Stomach (tissue), 9 donors: ENCODE results near the gene MCTP1. TPM values are rescaled to one million over a fixed set of nuclear protein-coding genes. Genes with fewer than 3 reads are reported as not detected.

Source experiments
- DNase-seq, 2 donors: peaks; one replicate each; pipeline versions ENCODE4 v3.0.0 to v3.0.0-alpha.2; 2013 to 2019
- H3K27ac ChIP-seq, 5 donors: fragments of 200-600 bp in 4 of 5; sonication (generic) in 4 of 5; one replicate each; pipeline ENCODE4 v1.5.1; 2013 to 2019; ENCODE audit warnings: mild to moderate bottlenecking in 1 of 5, moderate library complexity in 1 of 5
- H3K27me3 ChIP-seq, 3 donors: fragments of 200-600 bp; sonication (generic); one replicate each; pipeline ENCODE4 v1.5.1; 2017 to 2019; ENCODE audit warnings: mixed run types in 1 of 3
- H3K36me3 ChIP-seq, 4 donors: fragments of 200-600 bp; sonication (generic); 1 replicate in 3 of 4; 2 replicates in 1 of 4; pipeline ENCODE4 v1.5.1; 2016 to 2019
- H3K4me1 ChIP-seq, 4 donors: fragments of 200-600 bp; sonication (generic); one replicate each; pipeline ENCODE4 v1.5.1; 2016 to 2019
- H3K4me3 ChIP-seq, 4 donors: fragments of 200-600 bp; sonication (generic) in 3 of 4; one replicate each; pipeline ENCODE4 v1.5.1; 2016 to 2019; ENCODE audit warnings: mild to moderate bottlenecking in 1 of 4
- H3K9me3 ChIP-seq, 4 donors: fragments of 200-600 bp; sonication (generic); one replicate each; pipeline ENCODE4 v1.5.1; 2016 to 2019
- CTCF ChIP-seq, 7 experiments: fragments of 450-650 bp in 4 of 7; fragments of 200-600 bp in 3 of 7; sonication (generic) in 3 of 7; IDR thresholded peaks; one replicate each; pipeline ENCODE4 v1.5.1; 2016 to 2019; ENCODE audit warnings: antibody characterized with exemption in 7 of 7, control low read depth in 2 of 7, mild to moderate bottlenecking in 1 of 7
- EP300 ChIP-seq: sonication (generic); formaldehyde crosslinking; IDR thresholded peaks from one replicate; pipeline ENCODE4 v1.6.1; 2017; ENCODE audit warnings: antibody characterized with exemption
- POLR2A ChIP-seq, 4 donors: fragments of 450-650 bp; IDR thresholded peaks; one replicate each; pipeline ENCODE4 v1.6.1; 2016; ENCODE audit warnings: antibody characterized with exemption in 4 of 4, control low read depth in 2 of 4, mild to moderate bottlenecking in 1 of 4, moderate library complexity in 1 of 4
- POLR2AphosphoS5 ChIP-seq, 3 donors: sonication (generic); formaldehyde crosslinking; IDR thresholded peaks; one replicate each; pipeline ENCODE4 v1.6.1; 2016; ENCODE audit warnings: antibody characterized with exemption in 3 of 3
- WGBS, 5 donors: extraction: QIAGEN DNeasy Blood & Tissue Kit in 3 of 5; methylation state at CpG; one replicate each; pipeline versions ENCODE4 v1.1.5 to v1.1.7; 2013 to 2018; 5-methylcytosine and 5-hydroxymethylcytosine counted together
- intact Hi-C: fragments of 100-400 bp; cut with DNase I; formaldehyde crosslinking; loops from one replicate; pipeline ENCODE4 v1.15.1; 2023; ENCODE audit warnings: low total_unique reads
- polyA plus RNA-seq, 3 donors: library from polyadenylated mRNA; stranded (reverse); fragments of 200-250 nt; gene quantifications; one replicate each; pipeline ENCODE4 v1.2.3, GENCODE V29; 2013
- total RNA-seq, 5 donors: library from RNA; depleted of rRNA; stranded (reverse); fragments of >200 nt; gene quantifications; one replicate each; pipeline versions ENCODE4 v1.1.0 to v1.2.3, GENCODE V29; 2014 to 2016
- donor health status: healthy with polysubstance abuse.
- donor health status: Bipolar disorder and iron deficiency.
- donor health status: healthy.

The MCTP1 gene
- total and polyA plus RNA-seq, 8 donors = 1.4 to 47.9 (median 11.3) TPM

GRCh38 chr5:94870511-94871183 is 414.2 kb downstream of the MCTP1 start:
- no peak for DNase-seq
- no peaks in the 10 kb centered on the region for H3K9me3 ChIP-seq
- TF ChIP-seq CTCF (IDR thresholded peaks at IDR 0.05) (no peak), POLR2AphosphoS5 (IDR thresholded peaks at IDR 0.05) (no peak), POLR2A (IDR thresholded peaks at IDR 0.05) (no peak), EP300 (no peak)
- no peaks in the 10 kb centered on the region for H3K4me1 ChIP-seq
- H3K27me3 ChIP-seq = no peaks in the 10 kb centered on the region
- no peak overlapping the region for H3K4me3 ChIP-seq
- no peak overlapping the region for H3K27ac ChIP-seq
- peaks cover 0 to 15% (median 3%) of the 10 kb centered on the region in 4 donors for H3K36me3 ChIP-seq
- intact Hi-C loops = no loop called here
- WGBS, 5 donors = 79 to 85% (median 83%) methylated on average over 13 of the region's 13 CpGs

GRCh38 chr5:94869921-94870320 is 415.0 kb downstream of the MCTP1 start:
- intact Hi-C loops = no loop called here
- H3K27me3 ChIP-seq = no peaks in the 10 kb centered on the region

GRCh38 chr5:94863951-94864350 is 420.9 kb downstream of the MCTP1 start:
- DNase-seq = no peak
- no peak for TF ChIP-seq POLR2A (IDR thresholded peaks at IDR 0.05)
- TF ChIP-seq EP300 = no peak
- TF ChIP-seq POLR2AphosphoS5 (IDR thresholded peaks at IDR 0.05) = no peak
- no peaks in the 10 kb centered on the region for H3K9me3 ChIP-seq
- H3K27ac ChIP-seq = no peak overlapping the region
- H3K4me3 ChIP-seq = no peak overlapping the region
- 62 to 70% (median 64%) methylated on average over 3 of the region's 3 CpGs for WGBS, 5 donors
- no peaks in the 10 kb centered on the region for H3K27me3 ChIP-seq
- H3K4me1 ChIP-seq = no peaks in the 10 kb centered on the region
- intact Hi-C loops = no loop called here
- peaks cover 0 to 10% (median 0%) of the 10 kb centered on the region in 4 donors for H3K36me3 ChIP-seq

More at GRCh38 chr5:94869921-94870320, 415.0 kb downstream of the MCTP1 start:
- H3K27ac ChIP-seq = no peak overlapping the region
- H3K4me1 ChIP-seq = no peaks in the 10 kb centered on the region
- peaks cover 0 to 15% (median 3%) of the 10 kb centered on the region in 4 donors for H3K36me3 ChIP-seq
- WGBS, 5 donors = 83 to 92% (median 84%) methylated on average over 4 of the region's 4 CpGs
- H3K9me3 ChIP-seq = no peaks in the 10 kb centered on the region
- no peak for DNase-seq
- TF ChIP-seq EP300 = no peak
- H3K4me3 ChIP-seq = no peak overlapping the region

- Histone ChIP-seq H3K9me3 (no peaks in the 10 kb centered on the region), H3K36me3 (no peaks in the 10 kb centered on the region), H3K4me1 (no peaks in the 10 kb centered on the region), H3K27ac (no peak overlapping the region), H3K27me3 (no peaks in the 10 kb centered on the region), H3K4me3 (no peak overlapping the region)
- 33 to 45% (median 42%) methylated on average over 2 of the region's 2 CpGs for WGBS, 5 donors
- intact Hi-C loops = no loop called here
- no peak for DNase-seq
- no peak for TF ChIP-seq POLR2A (IDR thresholded peaks at IDR 0.05)
- TF ChIP-seq EP300 = no peak
- no peak for TF ChIP-seq POLR2AphosphoS5 (IDR thresholded peaks at IDR 0.05)
- TF ChIP-seq CTCF (IDR thresholded peaks at IDR 0.05) = no peak
Measured at GRCh38 chr5:94857111-94857510, 427.8 kb downstream of the MCTP1 start.

- intact Hi-C loops = no loop called here
- TF ChIP-seq POLR2AphosphoS5 (IDR thresholded peaks at IDR 0.05) = no peak
- no peak for TF ChIP-seq POLR2A (IDR thresholded peaks at IDR 0.05)
- TF ChIP-seq CTCF (IDR thresholded peaks at IDR 0.05) = no peak
- no peak for TF ChIP-seq EP300
- 52 to 64% (median 60%) methylated on average over 3 of the region's 3 CpGs for WGBS, 5 donors
- Histone ChIP-seq H3K4me1 (no peaks in the 10 kb centered on the region), H3K4me3 (no peak overlapping the region), H3K9me3 (no peaks in the 10 kb centered on the region), H3K36me3 (no peaks in the 10 kb centered on the region), H3K27me3 (no peaks in the 10 kb centered on the region), H3K27ac (no peak overlapping the region)
- DNase-seq = no peak
Measured at GRCh38 chr5:94856257-94856800, 428.6 kb downstream of the MCTP1 start.
